ENCODE data around the gene LCMT1. TPM values are rescaled to one million over a fixed set of nuclear protein-coding genes. Genes with fewer than 3 reads are reported as not detected.

The LCMT1 gene
- total and polyA plus RNA-seq, 9 of the 15 experiments (the other 6 are each of a cell fraction or from before 2014, with no cell fraction given): 20.0 to 42.8 (median 32.3) TPM

DNA sequence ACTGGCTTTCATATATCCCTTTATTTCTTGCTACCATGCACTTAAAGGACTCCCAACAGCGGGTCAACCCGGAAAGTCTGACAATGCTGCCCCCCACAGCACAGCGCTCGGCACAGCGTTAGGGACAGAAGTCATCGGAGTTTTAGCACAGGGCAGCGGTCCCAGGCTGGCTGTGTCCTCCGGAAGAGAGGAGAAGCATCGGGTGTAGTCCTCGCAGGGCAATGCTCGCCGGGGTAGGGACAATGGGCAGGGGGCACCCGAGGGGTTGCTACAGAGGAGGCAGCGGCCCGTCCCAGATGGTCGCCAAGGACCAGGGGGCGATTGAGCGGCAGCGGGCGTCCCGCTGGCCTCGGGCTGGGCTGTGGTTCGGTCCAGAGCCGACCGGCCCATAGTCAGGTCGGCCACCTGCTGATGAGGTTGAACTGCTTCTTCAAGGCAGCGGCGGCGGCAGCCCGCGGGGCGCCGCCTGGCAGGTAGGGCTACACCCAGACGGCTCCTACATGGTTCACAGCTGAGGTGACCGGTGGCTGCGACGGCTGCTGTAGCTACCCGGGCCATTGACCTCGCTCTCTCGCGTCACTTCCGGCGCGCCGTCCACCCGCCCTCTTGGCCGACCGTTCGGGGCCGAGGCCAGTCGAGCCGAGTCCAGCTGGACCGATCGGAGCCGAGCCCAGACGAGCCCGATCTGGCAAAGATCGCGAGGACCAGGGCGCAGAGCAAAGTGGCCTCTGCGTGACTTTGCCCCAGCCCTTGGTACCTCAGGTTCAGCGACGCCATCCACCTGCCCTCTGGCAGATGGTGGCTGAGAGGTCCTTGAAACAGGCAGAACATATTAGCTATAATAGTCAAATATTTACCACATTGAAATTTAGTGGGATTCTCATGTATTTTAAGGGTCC is 4.7 kb upstream of the LCMT1 start (continued):
- TF ChIP-seq CREB3L1 (IDR thresholded peaks at IDR 0.05; ENCODE audit: borderline replicate concordance, low read depth): 0 out of 2 replicates have a peak, but pooled peaks have one; percentile 61
- TF ChIP-seq, protein P1, sequence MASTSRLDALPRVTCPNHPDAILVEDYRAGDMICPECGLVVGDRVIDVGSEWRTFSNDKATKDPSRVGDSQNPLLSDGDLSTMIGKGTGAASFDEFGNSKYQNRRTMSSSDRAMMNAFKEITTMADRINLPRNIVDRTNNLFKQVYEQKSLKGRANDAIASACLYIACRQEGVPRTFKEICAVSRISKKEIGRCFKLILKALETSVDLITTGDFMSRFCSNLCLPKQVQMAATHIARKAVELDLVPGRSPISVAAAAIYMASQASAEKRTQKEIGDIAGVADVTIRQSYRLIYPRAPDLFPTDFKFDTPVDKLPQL (IDR thresholded peaks at IDR 0.05; ENCODE audit: extremely low read depth, insufficient read length): no peak
- no peak for TF ChIP-seq PHB (CRISPR knock-in tag; IDR thresholded peaks at IDR 0.05)
- peak; percentile 92 for TF ChIP-seq ETV1 (tag; conservative IDR thresholded peaks at IDR 0.05; ENCODE audit: low read depth)
- no peak; the same call in 1 of the 2 replicates for TF ChIP-seq TOE1 (IDR thresholded peaks at IDR 0.05; ENCODE audit: borderline replicate concordance)
- TF ChIP-seq TOE1 (CRISPR knock-in tag; IDR thresholded peaks at IDR 0.05; ENCODE audit: borderline replicate concordance, low read depth): 0 out of 2 replicates have a peak, but pooled peaks have one; percentile 60
- TF ChIP-seq, protein P2, sequence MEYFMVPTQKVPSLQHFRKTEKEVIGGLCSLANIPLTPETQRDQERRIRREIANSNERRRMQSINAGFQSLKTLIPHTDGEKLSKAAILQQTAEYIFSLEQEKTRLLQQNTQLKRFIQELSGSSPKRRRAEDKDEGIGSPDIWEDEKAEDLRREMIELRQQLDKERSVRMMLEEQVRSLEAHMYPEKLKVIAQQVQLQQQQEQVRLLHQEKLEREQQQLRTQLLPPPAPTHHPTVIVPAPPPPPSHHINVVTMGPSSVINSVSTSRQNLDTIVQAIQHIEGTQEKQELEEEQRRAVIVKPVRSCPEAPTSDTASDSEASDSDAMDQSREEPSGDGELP (CRISPR knock-in tag; IDR thresholded peaks at IDR 0.05; ENCODE audit: borderline replicate concordance): peak; percentile 99
- TF ChIP-seq ZFP1 (CRISPR knock-in tag; IDR thresholded peaks at IDR 0.05): no peak
- no peak for TF ChIP-seq ZFP36 (IDR thresholded peaks at IDR 0.05; ENCODE audit: low read depth, low read length, partially characterized antibody)
- TF ChIP-seq XRCC5 (IDR thresholded peaks at IDR 0.05; ENCODE audit: low read depth, low read length): no peak
- peak; percentile 99 for TF ChIP-seq CREM (IDR thresholded peaks at IDR 0.05; ENCODE audit: low read depth)
- peak; percentile 100 for TF ChIP-seq NFATC3 (IDR thresholded peaks at IDR 0.05)
- TF ChIP-seq CCNT2 (IDR thresholded peaks at IDR 0.05; ENCODE audit: borderline replicate concordance, extremely low read depth, insufficient read length, low read depth, low read length): peak; percentile 65
- no peak for TF ChIP-seq ZNF551 (CRISPR knock-in tag; IDR thresholded peaks at IDR 0.05)
- 0 out of 2 replicates have a peak, but pooled peaks have one; percentile 8 for TF ChIP-seq EHMT2 (IDR thresholded peaks at IDR 0.05)
- TF ChIP-seq NUFIP1 (IDR thresholded peaks at IDR 0.05; ENCODE audit: partially characterized antibody): peak; percentile 22
- TF ChIP-seq SUPT5H (IDR thresholded peaks at IDR 0.05): peak; percentile 88
- no peak for TF ChIP-seq PPARD (CRISPR knock-in tag; IDR thresholded peaks at IDR 0.05)
- TF ChIP-seq NFIC (IDR thresholded peaks at IDR 0.05): peak; percentile 60
- TF ChIP-seq U2AF1 (optimal IDR thresholded peaks at IDR 0.05; ENCODE audit: low read depth, low read length): no peak
- peak; percentile 50 for TF ChIP-seq MAX (CRISPR knock-in tag; IDR thresholded peaks at IDR 0.05)
- TF ChIP-seq, protein P3, sequence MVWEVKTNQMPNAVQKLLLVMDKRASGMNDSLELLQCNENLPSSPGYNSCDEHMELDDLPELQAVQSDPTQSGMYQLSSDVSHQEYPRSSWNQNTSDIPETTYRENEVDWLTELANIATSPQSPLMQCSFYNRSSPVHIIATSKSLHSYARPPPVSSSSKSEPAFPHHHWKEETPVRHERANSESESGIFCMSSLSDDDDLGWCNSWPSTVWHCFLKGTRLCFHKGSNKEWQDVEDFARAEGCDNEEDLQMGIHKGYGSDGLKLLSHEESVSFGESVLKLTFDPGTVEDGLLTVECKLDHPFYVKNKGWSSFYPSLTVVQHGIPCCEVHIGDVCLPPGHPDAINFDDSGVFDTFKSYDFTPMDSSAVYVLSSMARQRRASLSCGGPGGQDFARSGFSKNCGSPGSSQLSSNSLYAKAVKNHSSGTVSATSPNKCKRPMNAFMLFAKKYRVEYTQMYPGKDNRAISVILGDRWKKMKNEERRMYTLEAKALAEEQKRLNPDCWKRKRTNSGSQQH (CRISPR knock-in tag; IDR thresholded peaks at IDR 0.05): no peak
- TF ChIP-seq SMAD4 (CRISPR knock-in tag; conservative IDR thresholded peaks at IDR 0.05): peak; percentile 41; the same call in 1 of the 2 replicates
- TF ChIP-seq KDM4B (IDR thresholded peaks at IDR 0.05; ENCODE audit: borderline replicate concordance in 2 of 2, low read depth in 1 of 2): no peak

All from K562 (cell line).